HG03565 (cell line): ENCODE measurements around the gene ALG1L2.
"Not testable (repeated sequence)": the region's sequence is repeated elsewhere in the genome, so short reads cannot be mapped to it uniquely, and the experiment has no call there.

ENCODE experiments used
- ATAC-seq: cut with Tn5 transposase; IDR thresholded peaks from one replicate; pipeline ENCODE4 v1.9.1; 2021; ENCODE audit warnings: mild to moderate bottlenecking, moderate library complexity; ENCODE audit not compliant: unreplicated experiment

The ALG1L2 gene

GRCh38 chr3:130093741-130094391 lies 12.2 kb downstream of the ALG1L2 start:
- ATAC-seq = no peak

DNA sequence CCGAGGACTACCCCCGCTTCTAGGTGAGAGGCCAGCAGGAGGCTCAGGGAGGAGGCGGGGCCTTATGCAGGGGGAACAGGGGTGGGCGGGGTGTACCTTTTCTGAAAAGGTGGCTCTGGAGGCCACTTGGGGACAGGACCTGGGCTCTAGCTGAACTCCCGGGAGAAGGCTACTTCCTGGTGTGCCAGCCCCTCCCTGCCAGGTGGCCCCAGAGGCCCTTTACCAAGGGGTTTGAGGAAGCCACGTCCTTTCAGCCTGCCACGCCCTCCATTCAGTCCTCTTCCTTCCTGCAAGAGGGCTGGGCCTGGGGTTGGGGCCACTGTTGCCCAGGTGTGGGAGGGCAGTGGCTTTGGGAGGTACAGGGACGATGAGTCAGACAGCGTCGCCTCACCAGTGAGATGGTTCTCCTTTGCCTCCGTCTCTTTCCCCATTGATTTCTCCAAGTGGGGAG lies 12.9 kb downstream of the ALG1L2 start:
- not testable (repeated sequence) for ATAC-seq

DNA sequence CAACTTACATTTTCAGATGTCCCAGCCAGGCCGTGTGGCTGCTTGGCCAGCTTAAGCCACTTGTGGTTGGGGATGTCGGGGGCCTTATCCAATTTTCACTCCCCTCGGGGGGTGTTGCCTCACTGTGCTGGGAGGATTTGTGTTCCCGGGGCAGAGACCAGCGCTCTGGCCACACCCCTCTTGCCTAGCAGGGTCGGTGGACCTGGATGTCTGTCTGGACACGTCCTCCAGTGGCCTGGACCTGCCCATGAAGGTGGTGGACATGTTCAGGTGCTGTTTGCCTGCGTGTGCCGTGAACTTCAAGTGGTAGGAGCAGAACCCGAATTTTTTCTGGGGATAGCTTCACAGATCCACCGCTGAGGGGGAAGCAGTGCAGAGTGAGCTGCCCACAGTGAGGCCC lies 14.2 kb downstream of the ALG1L2 start:
- not testable (repeated sequence) for ATAC-seq

- not testable (repeated sequence) for ATAC-seq
These were observed 15.5 kb downstream of the ALG1L2 start for GRCh38 chr3:130097096-130097495.

- ATAC-seq = not testable (repeated sequence)
These were observed 16.3 kb downstream of the ALG1L2 start for GRCh38 chr3:130097690-130098638.

DNA sequence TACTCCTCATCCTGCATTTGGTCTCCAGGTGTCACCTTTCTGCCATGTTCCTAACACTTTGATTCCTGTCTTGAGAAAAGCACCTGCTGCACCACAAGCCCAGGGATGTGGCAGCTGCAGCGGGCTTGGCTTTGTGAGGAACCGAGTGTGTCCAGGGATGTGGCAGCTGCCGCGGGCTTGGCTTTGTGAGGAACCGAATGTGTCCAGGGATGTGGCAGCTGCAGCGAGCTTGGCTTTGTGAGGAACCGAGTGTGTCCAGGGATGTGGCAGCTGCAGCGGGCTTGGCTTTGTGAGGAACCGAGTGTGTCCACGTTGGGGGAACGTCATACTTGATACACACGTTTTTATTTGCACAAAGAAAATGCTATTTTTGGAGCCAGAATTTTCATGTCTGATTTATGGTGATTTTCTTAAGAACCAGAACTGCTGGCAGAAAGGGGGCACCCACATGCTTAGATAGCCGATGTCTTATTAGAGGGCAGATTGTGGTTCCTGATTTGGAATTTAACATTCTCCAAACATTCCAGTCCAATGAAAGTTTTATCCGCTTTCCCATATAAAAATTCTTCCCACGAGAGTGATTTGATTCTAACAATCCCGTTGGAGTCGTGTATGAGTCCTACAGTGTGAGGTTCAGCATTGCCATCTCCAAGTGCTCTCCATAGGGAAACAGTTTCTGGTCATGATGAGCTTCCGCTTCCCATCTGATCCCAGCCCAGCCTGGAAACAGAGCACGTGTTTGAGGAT lies 17.2 kb downstream of the ALG1L2 start:
- ATAC-seq = not testable (repeated sequence)

DNA sequence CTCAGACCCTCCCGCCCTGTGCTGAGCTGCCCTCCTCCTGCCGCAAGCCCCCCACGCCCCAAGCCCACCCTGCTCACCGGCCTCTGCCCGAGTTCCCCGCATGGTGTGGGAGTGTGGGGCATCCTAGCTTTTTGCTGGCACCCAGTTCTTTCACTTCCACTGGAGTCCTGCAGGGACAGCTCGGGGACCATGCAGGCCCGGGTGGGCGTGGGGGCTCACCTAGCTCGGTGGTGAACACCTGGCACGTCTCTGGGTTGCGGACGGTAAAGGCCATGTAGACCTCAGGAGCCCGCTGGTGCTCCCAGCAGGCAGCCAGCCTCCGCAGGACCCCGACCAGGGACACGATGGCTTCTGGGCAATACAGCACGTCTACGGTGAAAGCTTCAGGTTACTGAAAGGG lies 20.9 kb downstream of the ALG1L2 start:
- not testable (repeated sequence) for ATAC-seq

- ATAC-seq = not testable (repeated sequence)
These were observed 22.6 kb downstream of the ALG1L2 start for GRCh38 chr3:130104191-130104590.

DNA sequence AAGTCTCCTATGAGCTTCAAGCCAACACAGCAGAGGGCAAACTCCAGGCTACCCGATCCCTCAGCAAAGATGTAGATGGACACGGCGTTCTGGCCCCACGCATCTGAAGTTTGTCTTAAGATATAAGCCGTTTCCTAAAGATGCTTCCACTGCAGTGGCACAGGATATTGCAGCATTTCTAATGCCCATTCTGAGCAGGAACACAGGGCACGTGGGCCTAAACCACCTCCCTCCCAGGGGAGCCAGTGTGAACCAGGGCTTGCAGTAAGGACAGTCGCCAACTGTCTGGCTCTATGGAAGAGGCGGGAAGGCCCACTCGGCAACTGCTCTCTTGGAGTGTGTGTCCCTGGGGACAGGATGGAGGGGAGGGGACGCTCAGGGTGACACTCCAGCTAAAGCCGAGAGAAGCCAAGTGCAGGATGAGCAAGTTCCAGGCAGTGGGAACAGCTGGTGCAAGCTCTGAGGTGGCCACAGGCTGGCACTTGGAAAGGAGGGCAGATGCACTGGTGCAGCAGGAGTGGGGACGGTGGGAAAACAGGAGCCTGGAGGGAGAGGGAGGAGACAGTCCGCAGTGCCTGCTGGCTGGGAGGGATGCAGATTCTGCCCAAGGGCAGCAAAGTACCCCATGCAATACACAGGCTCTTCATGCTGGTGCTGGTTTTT lies 25.8 kb downstream of the ALG1L2 start:
- not testable (repeated sequence) for ATAC-seq

GRCh38 chr3:130108836-130109585 lies 27.4 kb downstream of the ALG1L2 start:
- not testable (repeated sequence) for ATAC-seq

DNA sequence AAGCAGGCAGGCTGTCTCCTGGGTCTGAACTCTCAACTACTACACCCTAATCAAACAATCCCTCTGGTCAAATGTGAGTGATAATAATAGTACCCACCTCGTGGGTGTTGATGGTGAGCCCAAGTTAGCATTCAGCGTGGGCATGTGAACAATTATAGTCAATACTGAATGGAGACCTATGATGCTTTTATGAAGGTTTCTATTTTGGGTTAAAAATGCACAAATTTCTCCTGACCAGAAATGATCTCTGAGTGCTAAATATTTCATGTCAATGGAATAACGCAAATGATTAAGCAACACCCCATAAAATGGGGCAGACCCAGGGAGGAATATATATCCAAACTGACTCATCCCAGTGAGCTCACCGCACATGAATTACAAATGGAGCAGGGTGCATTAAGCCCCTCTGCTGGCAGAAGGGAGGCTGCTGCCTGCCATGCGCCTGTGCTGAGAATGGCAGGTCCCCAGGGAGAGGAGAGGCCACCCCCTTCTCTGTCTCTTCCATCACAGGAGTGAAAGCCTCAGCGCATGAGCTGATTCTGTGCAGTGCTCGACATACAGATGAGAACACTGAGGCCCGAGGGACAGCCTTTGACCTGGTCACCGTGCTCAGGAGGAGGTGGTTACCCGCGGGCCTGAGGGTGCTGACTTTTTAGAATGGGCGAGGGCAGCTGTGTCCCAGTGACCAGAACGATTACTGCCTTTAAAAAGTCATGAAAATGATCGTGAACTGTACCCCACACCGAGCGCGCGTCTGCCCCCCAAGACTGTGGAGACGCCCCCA lies 28.9 kb downstream of the ALG1L2 start:
- ATAC-seq = not testable (repeated sequence)

- peak; percentile 84 for ATAC-seq
These were observed 29.7 kb downstream of the ALG1L2 start for GRCh38 chr3:130111185-130111864.

- peak; percentile 80 for ATAC-seq
These were observed 30.5 kb downstream of the ALG1L2 start for GRCh38 chr3:130111865-130112747.

DNA sequence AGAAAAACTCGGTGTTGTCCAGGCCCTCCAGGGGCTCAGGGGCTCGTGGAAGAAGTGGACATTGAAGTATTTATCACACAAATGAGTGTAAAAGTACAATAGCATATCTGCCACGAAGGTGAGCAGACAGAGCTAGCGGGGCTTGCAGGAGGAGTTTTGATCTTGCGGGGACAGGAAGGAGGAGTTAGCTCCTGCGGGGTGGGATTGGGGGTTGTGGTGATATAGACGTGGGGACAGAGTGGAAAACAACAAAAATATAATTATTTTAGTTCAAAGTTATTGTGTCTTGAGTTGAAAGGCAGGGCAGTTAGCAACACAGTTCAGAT lies 31.1 kb downstream of the ALG1L2 start:
- not testable (repeated sequence) for ATAC-seq

- not testable (repeated sequence) for ATAC-seq
These were observed 33.8 kb downstream of the ALG1L2 start for GRCh38 chr3:130115400-130115799.

DNA sequence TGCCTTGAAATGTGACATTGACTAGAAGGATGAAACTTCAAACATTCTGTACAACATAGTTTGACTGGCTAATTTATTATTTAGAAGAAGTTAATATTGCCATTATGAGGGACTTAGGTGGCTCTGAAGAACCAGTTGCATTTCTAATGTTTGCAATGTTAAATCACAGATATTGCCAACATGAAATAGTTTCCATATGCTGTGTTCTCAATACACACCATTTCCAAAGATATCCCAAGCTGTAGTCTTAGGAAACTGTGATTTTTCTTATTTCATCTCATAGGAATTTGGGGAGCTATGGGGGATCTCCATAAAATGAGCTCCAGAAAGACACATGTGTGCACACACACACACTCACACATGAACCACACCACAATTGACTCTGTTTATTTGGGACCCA lies 36.3 kb downstream of the ALG1L2 start:
- no peak for ATAC-seq

DNA sequence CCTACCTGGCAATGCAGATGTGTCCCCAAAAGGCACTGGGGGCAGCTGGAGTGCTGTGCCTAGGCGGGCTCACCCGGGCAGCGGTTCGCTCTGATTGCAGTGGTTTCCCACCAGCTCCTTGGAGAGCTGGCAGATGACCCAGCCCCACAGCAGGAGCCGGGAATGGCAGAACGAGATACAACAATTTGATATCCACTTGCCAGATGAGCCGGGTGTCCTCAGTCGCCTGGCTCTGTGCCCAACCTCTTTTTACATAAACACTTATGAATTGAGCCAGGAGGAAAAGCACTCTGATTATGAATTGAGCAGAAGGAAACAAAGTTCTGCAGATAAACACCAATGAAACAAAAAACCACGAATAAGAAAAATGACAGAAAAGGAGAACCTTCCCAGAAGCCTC lies 38.2 kb downstream of the ALG1L2 start:
- ATAC-seq = not testable (repeated sequence)

- ATAC-seq = not testable (repeated sequence)
These were observed 38.7 kb downstream of the ALG1L2 start for GRCh38 chr3:130120291-130120690.
